HG03175 (cell line): ENCODE results near the gene RAD1.

ENCODE experiments used
- ATAC-seq: cut with Tn5 transposase; IDR thresholded peaks from one replicate; pipeline ENCODE4 v1.9.1; 2021; ENCODE audit warnings: mild to moderate bottlenecking, moderate library complexity; ENCODE audit not compliant: unreplicated experiment

The RAD1 gene

GRCh38 chr5:34866989-34867471 is 48.3 kb downstream of the RAD1 start:
- no peak for ATAC-seq

DNA sequence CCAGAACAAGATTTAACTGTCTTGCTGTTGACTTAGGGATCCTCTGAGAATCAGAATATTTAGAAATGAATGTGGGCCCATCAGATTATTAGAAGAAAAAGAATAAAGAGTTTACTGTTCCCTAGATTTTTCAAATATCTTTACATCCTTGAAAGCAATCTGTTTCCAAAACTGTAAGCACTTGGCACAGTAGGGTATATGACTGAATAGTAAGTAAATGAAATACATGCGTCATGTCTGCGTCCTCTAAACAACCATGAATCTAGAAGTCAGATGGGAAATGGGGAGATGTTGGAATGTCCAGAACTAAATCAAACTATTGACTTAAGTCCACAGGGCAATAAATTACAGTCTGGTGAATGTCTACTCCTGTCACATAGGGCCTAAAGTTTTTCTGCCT is 50.2 kb downstream of the RAD1 start:
- ATAC-seq: no peak

DNA sequence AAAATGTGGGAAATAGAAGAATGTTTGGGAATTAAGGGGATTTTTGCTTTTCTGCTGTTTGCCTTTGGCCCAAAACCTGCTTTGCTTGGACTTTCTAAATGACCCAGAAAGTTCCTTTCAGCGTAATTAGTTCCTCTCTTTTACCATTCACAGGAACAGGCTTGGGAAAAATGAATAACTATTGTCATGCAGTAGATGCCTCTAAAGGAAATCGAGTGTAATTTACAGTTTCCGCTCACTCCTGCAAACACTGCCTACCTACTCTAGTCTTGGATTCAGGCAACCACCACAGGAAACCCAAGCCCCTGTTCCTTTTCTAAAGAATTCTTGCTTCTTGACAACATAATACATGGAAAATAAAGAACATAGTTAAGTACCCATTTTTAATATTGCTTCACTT is 51.4 kb downstream of the RAD1 start:
- no peak for ATAC-seq

DNA sequence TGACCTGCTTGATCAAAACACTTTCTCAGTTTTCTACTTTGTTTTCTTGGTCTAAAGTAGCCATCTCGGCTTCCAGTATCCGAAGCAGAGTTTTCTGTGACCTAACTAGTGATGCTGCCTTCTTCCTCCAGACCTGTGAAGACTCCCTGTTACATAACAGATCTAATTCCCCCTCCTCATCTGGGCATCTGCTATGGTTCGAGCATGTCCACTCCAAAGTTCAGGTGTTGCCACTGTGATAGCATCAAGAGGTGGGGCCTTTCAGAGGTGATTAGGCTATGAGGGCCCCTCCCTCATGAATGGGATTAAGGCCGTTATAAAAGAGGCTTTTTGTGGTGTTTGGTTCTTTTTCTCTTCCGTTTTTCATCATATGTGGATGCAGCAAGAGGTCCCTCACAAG is 56.1 kb downstream of the RAD1 start:
- ATAC-seq: no peak

- no peak for ATAC-seq
These were observed 56.5 kb downstream of the RAD1 start for GRCh38 chr5:34858790-34859189.

GRCh38 chr5:34857894-34858293 is 57.4 kb downstream of the RAD1 start:
- ATAC-seq: no peak

- ATAC-seq: no peak
These were observed 58.1 kb downstream of the RAD1 start for GRCh38 chr5:34857161-34857560.
